T-helper 9 cell (primary cell): ENCODE results near the gene SPOCK3.
"Not testable (repeated sequence)": the region's sequence is repeated elsewhere in the genome, so short reads cannot be mapped to it uniquely, and the experiment has no call there.

ENCODE experiments used
- DNase-seq: peaks from one replicate; pipeline ENCODE4 v3.0.0-alpha.2; 2020
- total RNA-seq, 2 donors: gene quantifications; one replicate each; lab custom pipeline; 2026; lab: John Stamatoyannopoulos, UW

The SPOCK3 gene
- total RNA-seq, result 0 reads per million in 2 donors

GRCh38 chr4:167234316-167234881 is at the start of gene SPOCK3:
Gene SPOCK3, minus strand, starts transcription at chr4:167234494.
- no peak for DNase-seq

GRCh38 chr4:167282171-167282864 is 48.0 kb upstream of the SPOCK3 start:
- no peak for DNase-seq

- not testable (repeated sequence) for DNase-seq
These were observed 47.3 kb upstream of the SPOCK3 start for GRCh38 chr4:167281545-167281944.

- no peak for DNase-seq
These were observed 40.1 kb upstream of the SPOCK3 start for GRCh38 chr4:167274351-167274750.

- no peak for DNase-seq
These were observed 30.9 kb upstream of the SPOCK3 start for GRCh38 chr4:167265231-167265630.

GRCh38 chr4:167248271-167248670 is 14.0 kb upstream of the SPOCK3 start:
- DNase-seq, result no peak

GRCh38 chr4:167239627-167240026 is 5.3 kb upstream of the SPOCK3 start:
- DNase-seq, result no peak

GRCh38 chr4:167238226-167238625 is 3.9 kb upstream of the SPOCK3 start:
- no peak for DNase-seq

- DNase-seq, result no peak
These were observed 494 bp downstream of the SPOCK3 start for GRCh38 chr4:167233685-167234315.

GRCh38 chr4:167232805-167233684 is 1.2 kb downstream of the SPOCK3 start:
- DNase-seq, result no peak

GRCh38 chr4:167230744-167231143 is 3.5 kb downstream of the SPOCK3 start:
- DNase-seq, result no peak

- no peak for DNase-seq
These were observed 12.2 kb downstream of the SPOCK3 start for GRCh38 chr4:167222099-167222498.

GRCh38 chr4:167221084-167221483 is 13.2 kb downstream of the SPOCK3 start:
- no peak for DNase-seq

GRCh38 chr4:167218022-167218608 is 16.2 kb downstream of the SPOCK3 start:
- no peak for DNase-seq

GRCh38 chr4:167216783-167217182 is 17.5 kb downstream of the SPOCK3 start:
- DNase-seq, result no peak

GRCh38 chr4:167210166-167210565 is 24.1 kb downstream of the SPOCK3 start:
- DNase-seq, result no peak

- no peak for DNase-seq
These were observed 37.8 kb downstream of the SPOCK3 start for GRCh38 chr4:167196344-167197012.

- no peak for DNase-seq
These were observed 43.9 kb downstream of the SPOCK3 start for GRCh38 chr4:167190379-167190778.

- no peak for DNase-seq
These were observed 48.8 kb downstream of the SPOCK3 start for GRCh38 chr4:167185465-167185864.

- no peak for DNase-seq
These were observed 51.3 kb downstream of the SPOCK3 start for GRCh38 chr4:167183036-167183435.

GRCh38 chr4:167177925-167178324 is 56.4 kb downstream of the SPOCK3 start:
- DNase-seq, result no peak

GRCh38 chr4:167176723-167177367 is 57.4 kb downstream of the SPOCK3 start:
- DNase-seq, result no peak
